HCT116 (cell line): ENCODE results near the gene ZNF860. TPM values are rescaled to one million over a fixed set of nuclear protein-coding genes. Genes with fewer than 3 reads are reported as not detected.

Experiments
- ATAC-seq: fragments of 200-7000 bp; cut with Tn5 transposase; 2 replicates; pipeline ENCODE4 v1.9.1; 2020; ENCODE audit warnings: mild to moderate bottlenecking, moderate library complexity
- BruUV-seq: library from RNA; stranded (reverse); fragments of 400-500 nt; replicated peaks from 2 replicates; lab custom pipeline; 2021; lab: Mats Ljungman, UMichigan
- CTCF ChIA-PET: fragments of 300-600 bp; sonication (Branson Sonifier 250); formaldehyde crosslinking; loops from one replicate; lab custom pipeline; 2021; ENCODE audit warnings: antibody characterized with exemption; lab: Charles Lee
- POLR2A ChIA-PET: fragments of 300-600, 350-600 bp; sonication (Branson Sonifier 250); formaldehyde crosslinking; loops from one replicate; lab custom pipeline; 2021; ENCODE audit warnings: antibody characterized with exemption; lab: Charles Lee
- RAD21 ChIA-PET, 2 experiments: fragments of 300-600 bp; sonication (Branson Sonifier 250); formaldehyde crosslinking; loops; one replicate each; lab custom pipeline; 2023; ENCODE audit warnings: low total read pairs in 2 of 2; ENCODE audit not compliant: uncharacterized antibody in 2 of 2, unreplicated experiment in 2 of 2, low non-redundant PET in 1 of 2; lab: Charles Lee
- DNase-seq: peaks from one replicate; pipeline ENCODE4 v3.0.0-alpha.2; 2010; ENCODE audit warnings: low read depth, low spot score
- H2AFZ ChIP-seq: fragments of 200-600 bp; shearing (Covaris generic), sonication (generic); 2 replicates; pipeline ENCODE4 v1.6.1; 2017; ENCODE audit warnings: low read depth, mixed run types, mixed read lengths, antibody characterized with exemption, low read length; ENCODE audit not compliant: poor library complexity, severe bottlenecking
- H3K27ac ChIP-seq: 2 replicates; pipeline ENCODE4 v1.5.1; 2012; ENCODE audit warnings: low read depth, low read length
- H3K27me3 ChIP-seq: fragments of 200-600 bp; sonication (generic); 2 replicates; pipeline ENCODE4 v1.6.1; 2016; ENCODE audit warnings: mixed run types, low read length, mixed read lengths; ENCODE audit not compliant: insufficient read depth
- H3K36me3 ChIP-seq, 2 experiments: fragments of 200-500 bp in 1 of 2; fragments of 200-600 bp in 1 of 2; sonication (Bioruptor generic) in 1 of 2; sonication (generic) in 1 of 2; 2 replicates each; pipeline versions ENCODE4 v1.5.1 to v1.6.1; 2014 to 2016; ENCODE audit warnings: low read length in 2 of 2, inconsistent platforms in 1 of 2, mixed read lengths in 1 of 2, mixed run types in 1 of 2; ENCODE audit not compliant: insufficient read depth in 2 of 2, control insufficient read depth in 1 of 2
- H3K4me1 ChIP-seq, 2 experiments: fragments of 200-600 bp in 1 of 2; sonication (generic) in 1 of 2; 2 replicates each; pipeline versions ENCODE4 v1.5.1 to v1.6.1; 2012 to 2017; ENCODE audit warnings: low read length in 2 of 2, inconsistent platforms in 1 of 2, mild to moderate bottlenecking in 1 of 2, mixed read lengths in 1 of 2, mixed run types in 1 of 2, moderate library complexity in 1 of 2; ENCODE audit not compliant: insufficient read depth in 2 of 2, control insufficient read depth in 1 of 2
- H3K4me2 ChIP-seq: fragments of 200-600 bp; sonication (generic); 2 replicates; pipeline ENCODE4 v1.6.1; 2017; ENCODE audit warnings: mixed run types, low read length, mixed read lengths
- H3K4me3 ChIP-seq, 2 experiments: fragments of 200-600 bp in 1 of 2; sonication (generic) in 1 of 2; replicated peaks in 1 of 2; 2 replicates each; pipeline ENCODE4 v1.5.1; 2011 to 2016; ENCODE audit warnings: low read length in 2 of 2, control low read depth in 1 of 2, low read depth in 1 of 2, mild to moderate bottlenecking in 1 of 2, mixed read lengths in 1 of 2, mixed run types in 1 of 2
- H3K79me2 ChIP-seq: fragments of 200-600 bp; sonication (generic); 2 replicates; pipeline ENCODE4 v1.6.1; 2017; ENCODE audit warnings: mild to moderate bottlenecking, mixed run types, low read length, moderate library complexity, mixed read lengths; ENCODE audit not compliant: insufficient read depth
- H3K9ac ChIP-seq: fragments of 200-600 bp; sonication (generic); 2 replicates; pipeline ENCODE4 v1.6.1; 2016; ENCODE audit warnings: low read length, mixed read lengths
- H3K9me2 ChIP-seq: fragments of 200-600 bp; sonication (generic), shearing (Covaris generic); 2 replicates; pipeline ENCODE4 v1.6.1; 2017; ENCODE audit warnings: mixed run types, mild to moderate bottlenecking, moderate library complexity; ENCODE audit not compliant: insufficient read depth
- H3K9me3 ChIP-seq, 2 experiments: fragments of 200-500 bp in 1 of 2; fragments of 200-600 bp in 1 of 2; sonication (Bioruptor generic) in 1 of 2; sonication (generic) in 1 of 2; 2 replicates each; pipeline ENCODE4 v1.6.1; 2014 to 2017; ENCODE audit warnings: low read length in 2 of 2, mixed read lengths in 2 of 2, inconsistent platforms in 1 of 2, low read depth in 1 of 2, mild to moderate bottlenecking in 1 of 2, mixed run types in 1 of 2, moderate library complexity in 1 of 2; ENCODE audit not compliant: control insufficient read depth in 1 of 2, insufficient read depth in 1 of 2
- H4K20me1 ChIP-seq: fragments of 200-600 bp; sonication (generic), shearing (Covaris generic); 2 replicates; pipeline ENCODE4 v1.6.1; 2017; ENCODE audit warnings: mixed run types, mild to moderate bottlenecking, moderate library complexity; ENCODE audit not compliant: insufficient read depth
- ATF3 ChIP-seq: IDR thresholded peaks from 2 replicates; pipeline ENCODE4 v1.6.1; 2012
- CBX3 ChIP-seq: IDR thresholded peaks from 2 replicates; pipeline ENCODE4 v1.6.1; 2012; ENCODE audit warnings: low read depth
- CEBPB ChIP-seq: IDR thresholded peaks from 2 replicates; pipeline ENCODE4 v1.6.1; 2012; ENCODE audit warnings: low read depth
- EGR1 ChIP-seq: IDR thresholded peaks from 2 replicates; pipeline ENCODE4 v1.6.1; 2012; ENCODE audit warnings: low read depth
- ELF1 ChIP-seq: IDR thresholded peaks from 2 replicates; pipeline ENCODE4 v1.6.1; 2012; ENCODE audit warnings: low read depth, borderline replicate concordance
- EZH2 ChIP-seq: fragments of 200-600 bp; sonication (generic); IDR thresholded peaks from 2 replicates; pipeline ENCODE4 v1.6.1; 2017; ENCODE audit warnings: antibody characterized with exemption, mixed run types
- EZH2phosphoT487 ChIP-seq: fragments of 200-600 bp; IDR thresholded peaks from 2 replicates; pipeline ENCODE4 v1.6.1; 2018; ENCODE audit warnings: antibody characterized with exemption, borderline replicate concordance
- FOSL1 ChIP-seq: IDR thresholded peaks from 2 replicates; pipeline ENCODE4 v1.6.1; 2012; ENCODE audit warnings: low read depth
- POLR2A ChIP-seq: IDR thresholded peaks from 2 replicates; pipeline ENCODE4 v1.7.0; 2011; ENCODE audit warnings: borderline replicate concordance; ENCODE audit not compliant: insufficient read depth, insufficient read length; ENCODE audit errors: extremely low read depth
- POLR2AphosphoS5 ChIP-seq: IDR thresholded peaks from 2 replicates; pipeline ENCODE4 v1.6.1; 2011; ENCODE audit warnings: mild to moderate bottlenecking, low read depth, low read length, moderate library complexity
- RAD21 ChIP-seq: IDR thresholded peaks from 2 replicates; pipeline ENCODE4 v1.6.1; 2012; ENCODE audit warnings: low read depth, mild to moderate bottlenecking
- SIN3A ChIP-seq: IDR thresholded peaks from 2 replicates; pipeline ENCODE4 v1.6.1; 2012; ENCODE audit warnings: low read depth
- SP1 ChIP-seq: IDR thresholded peaks from 2 replicates; pipeline ENCODE4 v1.6.1; 2012; ENCODE audit warnings: low read depth
- TCF7L2 ChIP-seq: IDR thresholded peaks from 2 replicates; pipeline ENCODE4 v1.7.0; 2011; ENCODE audit warnings: borderline replicate concordance, inconsistent platforms; ENCODE audit not compliant: insufficient read depth, insufficient read length; ENCODE audit errors: extremely low read depth
- YY1 ChIP-seq: IDR thresholded peaks from 2 replicates; pipeline ENCODE4 v1.6.1; 2011; ENCODE audit warnings: low read length, low read depth, moderate library complexity, mild to moderate bottlenecking; ENCODE audit not compliant: insufficient replicate concordance; ENCODE audit errors: extremely low read depth
- ZFX ChIP-seq: fragments of 450-650 bp; IDR thresholded peaks from 2 replicates; pipeline ENCODE4 v1.6.1; 2017
- ZNF274 ChIP-seq: fragments of 200-500 bp; sonication (Bioruptor generic); IDR thresholded peaks from 2 replicates; pipeline ENCODE4 v1.6.1; 2014; ENCODE audit warnings: mild to moderate bottlenecking, low read depth, low read length, inconsistent platforms
- intact Hi-C: fragments of 100-400 bp; cut with micrococcal nuclease; formaldehyde crosslinking; loops from 2 replicates; pipeline ENCODE4 v1.10.0; 2022
- total RNA-seq: library from RNA; stranded (reverse); gene quantifications from one replicate; pipeline ENCODE4 v1.2.1, GENCODE V29; 2021; ENCODE audit not compliant: unreplicated experiment
- TF ChIP-seq, protein P1 (sequence below): IDR thresholded peaks from 2 replicates; pipeline ENCODE4 v1.6.1; 2012; ENCODE audit warnings: low read depth
- TF ChIP-seq, protein P2 (sequence below), 3 experiments: fragments of 200-600 bp in 1 of 3; sonication (generic) in 1 of 3; IDR thresholded peaks in 2 of 3; conservative IDR thresholded peaks in 1 of 3; 2 replicates each; pipeline ENCODE4 v1.5.1; 2012 to 2017; ENCODE audit warnings: low read depth in 2 of 3, low read length in 2 of 3, antibody characterized with exemption in 1 of 3, borderline replicate concordance in 1 of 3, control low read depth in 1 of 3, mild to moderate bottlenecking in 1 of 3, mixed read lengths in 1 of 3, mixed run types in 1 of 3, moderate library complexity in 1 of 3; ENCODE audit not compliant: insufficient read depth in 1 of 3
- TF ChIP-seq, protein P3 (sequence below): IDR thresholded peaks from 2 replicates; pipeline ENCODE4 v1.6.1; 2012

The ZNF860 gene
- total RNA-seq, 1 experiment from 2014 or later, result 2.9 TPM

DNA sequence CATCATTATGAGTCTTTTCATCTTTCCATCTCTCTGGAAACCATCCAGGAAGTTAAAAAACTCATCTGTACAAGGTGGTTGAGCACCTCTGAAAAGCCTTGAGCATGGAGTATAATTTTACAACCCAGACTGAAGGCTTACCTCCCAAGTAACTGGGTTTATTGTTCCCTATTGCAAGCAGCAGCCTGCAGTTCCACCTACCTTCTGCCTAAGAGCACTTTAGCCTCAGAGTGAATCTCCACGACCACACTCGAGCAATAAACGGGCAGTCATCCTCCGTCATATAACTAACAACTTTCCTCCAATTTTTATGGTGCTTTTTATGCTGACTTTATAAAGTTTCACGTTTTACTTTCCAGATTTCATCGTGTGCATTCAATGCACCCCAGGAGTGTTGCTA lies 33.3 kb upstream of the ZNF860 start:
- no peaks in the 10 kb centered on the region; the same call in 1 of the 2 replicates for H3K79me2 ChIP-seq
- no peaks in the 10 kb centered on the region for H3K36me3 ChIP-seq
- no peak overlapping the region for H3K4me2 ChIP-seq
- BruUV-seq, result no TSS peak
- ChIA-PET CTCF (no interaction called here), RAD21 (no interaction called here)
- no peak overlapping the region for H3K4me3 ChIP-seq
- no peaks in the 10 kb centered on the region for H4K20me1 ChIP-seq
- no peaks in the 10 kb centered on the region for H3K9me2 ChIP-seq
- H3K9ac ChIP-seq, result no peak overlapping the region
- no peak for TF ChIP-seq ZNF274
- TF ChIP-seq ELF1, result no peak
- TF ChIP-seq EGR1, result no peak
- TF ChIP-seq YY1, result no peak
- TF ChIP-seq SIN3A, result no peak
- TF ChIP-seq, protein P1, sequence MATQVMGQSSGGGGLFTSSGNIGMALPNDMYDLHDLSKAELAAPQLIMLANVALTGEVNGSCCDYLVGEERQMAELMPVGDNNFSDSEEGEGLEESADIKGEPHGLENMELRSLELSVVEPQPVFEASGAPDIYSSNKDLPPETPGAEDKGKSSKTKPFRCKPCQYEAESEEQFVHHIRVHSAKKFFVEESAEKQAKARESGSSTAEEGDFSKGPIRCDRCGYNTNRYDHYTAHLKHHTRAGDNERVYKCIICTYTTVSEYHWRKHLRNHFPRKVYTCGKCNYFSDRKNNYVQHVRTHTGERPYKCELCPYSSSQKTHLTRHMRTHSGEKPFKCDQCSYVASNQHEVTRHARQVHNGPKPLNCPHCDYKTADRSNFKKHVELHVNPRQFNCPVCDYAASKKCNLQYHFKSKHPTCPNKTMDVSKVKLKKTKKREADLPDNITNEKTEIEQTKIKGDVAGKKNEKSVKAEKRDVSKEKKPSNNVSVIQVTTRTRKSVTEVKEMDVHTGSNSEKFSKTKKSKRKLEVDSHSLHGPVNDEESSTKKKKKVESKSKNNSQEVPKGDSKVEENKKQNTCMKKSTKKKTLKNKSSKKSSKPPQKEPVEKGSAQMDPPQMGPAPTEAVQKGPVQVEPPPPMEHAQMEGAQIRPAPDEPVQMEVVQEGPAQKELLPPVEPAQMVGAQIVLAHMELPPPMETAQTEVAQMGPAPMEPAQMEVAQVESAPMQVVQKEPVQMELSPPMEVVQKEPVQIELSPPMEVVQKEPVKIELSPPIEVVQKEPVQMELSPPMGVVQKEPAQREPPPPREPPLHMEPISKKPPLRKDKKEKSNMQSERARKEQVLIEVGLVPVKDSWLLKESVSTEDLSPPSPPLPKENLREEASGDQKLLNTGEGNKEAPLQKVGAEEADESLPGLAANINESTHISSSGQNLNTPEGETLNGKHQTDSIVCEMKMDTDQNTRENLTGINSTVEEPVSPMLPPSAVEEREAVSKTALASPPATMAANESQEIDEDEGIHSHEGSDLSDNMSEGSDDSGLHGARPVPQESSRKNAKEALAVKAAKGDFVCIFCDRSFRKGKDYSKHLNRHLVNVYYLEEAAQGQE, result no peak
- no peak for TF ChIP-seq RAD21
- no peak for TF ChIP-seq EZH2
- no peak for TF ChIP-seq POLR2AphosphoS5
- no peak for TF ChIP-seq SP1
- TF ChIP-seq EZH2phosphoT487, result no peak
- no peak for TF ChIP-seq FOSL1
- no peak for TF ChIP-seq CEBPB
- TF ChIP-seq, protein P2, sequence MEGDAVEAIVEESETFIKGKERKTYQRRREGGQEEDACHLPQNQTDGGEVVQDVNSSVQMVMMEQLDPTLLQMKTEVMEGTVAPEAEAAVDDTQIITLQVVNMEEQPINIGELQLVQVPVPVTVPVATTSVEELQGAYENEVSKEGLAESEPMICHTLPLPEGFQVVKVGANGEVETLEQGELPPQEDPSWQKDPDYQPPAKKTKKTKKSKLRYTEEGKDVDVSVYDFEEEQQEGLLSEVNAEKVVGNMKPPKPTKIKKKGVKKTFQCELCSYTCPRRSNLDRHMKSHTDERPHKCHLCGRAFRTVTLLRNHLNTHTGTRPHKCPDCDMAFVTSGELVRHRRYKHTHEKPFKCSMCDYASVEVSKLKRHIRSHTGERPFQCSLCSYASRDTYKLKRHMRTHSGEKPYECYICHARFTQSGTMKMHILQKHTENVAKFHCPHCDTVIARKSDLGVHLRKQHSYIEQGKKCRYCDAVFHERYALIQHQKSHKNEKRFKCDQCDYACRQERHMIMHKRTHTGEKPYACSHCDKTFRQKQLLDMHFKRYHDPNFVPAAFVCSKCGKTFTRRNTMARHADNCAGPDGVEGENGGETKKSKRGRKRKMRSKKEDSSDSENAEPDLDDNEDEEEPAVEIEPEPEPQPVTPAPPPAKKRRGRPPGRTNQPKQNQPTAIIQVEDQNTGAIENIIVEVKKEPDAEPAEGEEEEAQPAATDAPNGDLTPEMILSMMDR (IDR thresholded peaks at IDR 0.05 in 2 of 3, conservative IDR thresholded peaks at IDR 0.05 in 1 of 3; ENCODE audit: borderline replicate concordance in 1 of 3, insufficient read depth in 1 of 3, low read depth in 2 of 3, low read length in 2 of 3), result no peak
- no peak for TF ChIP-seq CBX3
- TF ChIP-seq, protein P3, sequence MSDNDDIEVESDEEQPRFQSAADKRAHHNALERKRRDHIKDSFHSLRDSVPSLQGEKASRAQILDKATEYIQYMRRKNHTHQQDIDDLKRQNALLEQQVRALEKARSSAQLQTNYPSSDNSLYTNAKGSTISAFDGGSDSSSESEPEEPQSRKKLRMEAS, result no peak
- TF ChIP-seq ATF3, result no peak
- no peak for TF ChIP-seq ZFX
- TF ChIP-seq POLR2A, result no peak
- TF ChIP-seq TCF7L2, result no peak
- TF ChIP-seq, all 23 proteins: peak for 0
- intact Hi-C loops, result no loop called here
- POLR2A ChIA-PET, result no interaction called here
- Histone ChIP-seq H3K27me3 (no peaks in the 10 kb centered on the region), H2AFZ (no peak overlapping the region), H3K4me1 (peaks cover 0 to 3% of the 10 kb centered on the region in 2 experiments; a peak in 1 of 4 replicates), H3K27ac (no peak overlapping the region), H3K9me3 (no peaks in the 10 kb centered on the region)
- DNase-seq (no peak), ATAC-seq (no peak)
